ENCODE data around the gene ELL.

- TF ChIP-seq POLR2AphosphoS5 (IDR thresholded peaks at IDR 0.05; ENCODE audit: borderline replicate concordance, low read depth, low read length): no peak
- TF ChIP-seq EZH2 (IDR thresholded peaks at IDR 0.05): no peak
- TF ChIP-seq FOXP2 (optimal IDR thresholded peaks at IDR 0.05; ENCODE audit: control extremely low read depth, extremely low read length, insufficient read depth): no peak
These were observed 45.3 kb downstream of the ELL start for GRCh38 chr19:18476507-18477041.

All from SK-N-MC (cell line).